ENCODE data around the gene JDP2. TPM values are rescaled to one million over a fixed set of nuclear protein-coding genes. Genes with fewer than 3 reads are reported as not detected.
A peak's percentile ranks its signal among the peaks of the same experiment; 100 is the strongest.
"Not testable (repeated sequence)": the region's sequence is repeated elsewhere in the genome, so short reads cannot be mapped to it uniquely, and the experiment has no call there.

JDP2 gene
- total RNA-seq, 1 donor from 2014 or later: 58.0 TPM

DNA sequence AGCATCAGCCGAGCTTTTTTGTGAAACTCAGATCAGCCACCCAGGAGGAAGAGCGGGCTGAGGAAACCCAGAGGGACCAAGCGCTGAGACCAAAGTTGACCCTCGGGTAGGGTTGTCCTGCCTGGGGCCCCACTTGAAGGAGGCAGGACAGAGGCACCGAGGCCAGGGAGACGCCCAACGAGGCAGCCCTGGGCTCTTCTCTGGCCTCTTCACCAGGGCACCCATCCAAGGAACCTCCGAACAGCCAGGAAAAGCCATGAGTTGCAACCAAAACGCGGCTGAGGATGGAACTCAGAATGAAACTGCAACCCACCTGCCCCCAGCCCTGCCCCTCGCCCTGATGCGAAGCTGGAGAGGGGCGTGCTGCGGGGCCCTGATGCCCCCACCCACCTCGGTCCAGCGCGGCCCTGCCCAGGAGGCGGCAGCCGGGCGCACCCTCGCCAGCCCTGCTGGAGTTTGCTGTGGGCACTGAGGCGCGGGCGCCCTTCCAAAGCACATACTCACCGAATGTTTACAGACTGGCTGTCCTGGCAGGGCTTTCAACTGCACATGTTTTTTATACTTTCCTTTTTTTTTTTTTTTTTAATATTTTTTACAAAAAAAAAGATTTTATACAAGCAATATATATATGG, 41.9 kb downstream of the JDP2 start:
- H3K9me3 ChIP-seq: no peaks in the 10 kb centered on the region
- H3K4me3 ChIP-seq: no peak overlapping the region
- H3K36me3 ChIP-seq: peaks cover 41% of the 10 kb centered on the region
- peak; percentile 88 for ATAC-seq
- no peak overlapping the region for H3K27ac ChIP-seq
- TF ChIP-seq, protein P1, sequence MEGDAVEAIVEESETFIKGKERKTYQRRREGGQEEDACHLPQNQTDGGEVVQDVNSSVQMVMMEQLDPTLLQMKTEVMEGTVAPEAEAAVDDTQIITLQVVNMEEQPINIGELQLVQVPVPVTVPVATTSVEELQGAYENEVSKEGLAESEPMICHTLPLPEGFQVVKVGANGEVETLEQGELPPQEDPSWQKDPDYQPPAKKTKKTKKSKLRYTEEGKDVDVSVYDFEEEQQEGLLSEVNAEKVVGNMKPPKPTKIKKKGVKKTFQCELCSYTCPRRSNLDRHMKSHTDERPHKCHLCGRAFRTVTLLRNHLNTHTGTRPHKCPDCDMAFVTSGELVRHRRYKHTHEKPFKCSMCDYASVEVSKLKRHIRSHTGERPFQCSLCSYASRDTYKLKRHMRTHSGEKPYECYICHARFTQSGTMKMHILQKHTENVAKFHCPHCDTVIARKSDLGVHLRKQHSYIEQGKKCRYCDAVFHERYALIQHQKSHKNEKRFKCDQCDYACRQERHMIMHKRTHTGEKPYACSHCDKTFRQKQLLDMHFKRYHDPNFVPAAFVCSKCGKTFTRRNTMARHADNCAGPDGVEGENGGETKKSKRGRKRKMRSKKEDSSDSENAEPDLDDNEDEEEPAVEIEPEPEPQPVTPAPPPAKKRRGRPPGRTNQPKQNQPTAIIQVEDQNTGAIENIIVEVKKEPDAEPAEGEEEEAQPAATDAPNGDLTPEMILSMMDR (IDR thresholded peaks at IDR 0.05): no peak
- no peaks in the 10 kb centered on the region for H3K27me3 ChIP-seq
- peak; percentile 92 for DNase-seq
- peaks cover 20% of the 10 kb centered on the region for H3K4me1 ChIP-seq
- intact Hi-C loops (cut with DNase I): no loop called here

DNA sequence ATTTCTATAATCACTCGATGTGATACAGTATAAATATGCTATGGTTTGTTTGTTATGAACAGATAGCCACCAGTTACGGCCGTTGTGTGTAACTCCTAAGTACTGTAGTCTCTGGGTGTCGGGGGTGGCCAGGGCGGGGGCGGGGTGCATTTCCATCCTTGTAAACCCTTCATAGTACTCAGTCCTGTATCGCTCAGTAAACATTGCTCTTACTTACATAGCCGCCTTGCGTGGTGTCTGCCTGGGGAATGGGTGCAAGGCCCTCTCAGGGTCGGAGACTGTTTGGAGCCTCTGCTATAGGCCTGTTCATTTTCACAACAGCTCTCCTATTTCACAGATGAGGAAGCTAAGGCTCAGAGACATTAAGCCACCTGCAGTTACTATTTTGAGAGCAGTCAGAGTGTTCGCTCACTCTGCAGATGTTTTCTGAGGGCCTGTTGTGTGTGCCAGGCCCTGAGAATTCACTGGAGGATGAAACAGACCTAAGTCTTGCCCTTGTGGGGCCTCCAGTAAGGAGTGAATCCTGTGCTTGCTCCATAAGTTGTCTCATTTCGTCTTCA, 42.5 kb downstream of the JDP2 start:
- ATAC-seq (peak; percentile 67), DNase-seq (no peak)
- no peak overlapping the region for H3K27ac ChIP-seq
- TF ChIP-seq, protein P1 (IDR thresholded peaks at IDR 0.05): no peak
- H3K4me1 ChIP-seq: peaks cover 20% of the 10 kb centered on the region
- intact Hi-C loops (cut with DNase I): no loop called here
- H3K27me3 ChIP-seq: no peaks in the 10 kb centered on the region
- H3K36me3 ChIP-seq: peaks cover 38% of the 10 kb centered on the region
- H3K9me3 ChIP-seq: no peaks in the 10 kb centered on the region
- H3K4me3 ChIP-seq: no peak overlapping the region

DNA sequence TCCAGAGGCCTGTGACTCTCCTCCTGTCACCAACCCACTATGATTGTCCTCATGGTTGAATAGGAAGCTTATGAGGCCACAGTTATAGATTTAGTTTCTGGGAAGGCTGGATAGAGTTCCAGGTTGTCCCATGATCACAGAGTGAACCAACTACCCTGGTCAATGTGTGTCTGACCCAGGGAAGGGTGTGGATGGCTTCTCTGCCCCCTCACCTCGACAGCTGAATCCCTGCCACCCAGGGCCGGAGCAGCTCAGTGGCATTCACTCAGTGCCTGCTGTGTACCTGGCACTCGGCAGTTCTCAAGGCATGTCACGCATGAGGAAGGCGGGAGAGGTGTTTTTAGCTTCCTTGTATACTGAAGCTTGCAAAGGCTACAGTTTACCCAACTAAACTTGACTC, 43.2 kb downstream of the JDP2 start:
- ATAC-seq (no peak), DNase-seq (no peak)
- Histone ChIP-seq H3K36me3 (peaks cover 41% of the 10 kb centered on the region), H3K4me3 (no peak overlapping the region), H3K27me3 (no peaks in the 10 kb centered on the region), H3K9me3 (no peaks in the 10 kb centered on the region), H3K4me1 (peaks cover 22% of the 10 kb centered on the region), H3K27ac (no peak overlapping the region)
- TF ChIP-seq, protein P1 (IDR thresholded peaks at IDR 0.05): no peak
- intact Hi-C loops (cut with DNase I): no loop called here

DNA sequence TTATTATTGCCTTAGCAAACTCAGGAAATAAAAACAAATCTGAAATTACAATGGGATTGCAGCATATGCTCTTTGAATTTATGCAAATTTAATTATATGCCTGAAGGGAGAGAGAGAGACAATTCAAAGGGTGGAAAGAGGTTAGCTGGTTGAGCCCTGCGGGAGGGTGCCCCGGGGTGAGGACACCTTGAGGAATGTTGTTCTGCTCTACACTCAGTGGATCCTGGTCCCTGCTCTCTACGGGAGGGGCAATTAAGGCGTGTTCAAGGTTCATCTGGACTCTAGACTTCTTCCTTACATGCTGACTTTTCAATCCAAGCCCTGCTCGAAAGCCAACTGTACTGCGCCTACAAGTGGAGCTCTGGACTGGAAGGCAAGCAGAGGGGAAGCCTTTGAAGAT, 46.3 kb downstream of the JDP2 start:
- H3K9me3 ChIP-seq; H3K27ac ChIP-seq; ATAC-seq; H3K27me3 ChIP-seq; intact Hi-C loops (cut with DNase I); DNase-seq; H3K4me3 ChIP-seq: not testable (repeated sequence)
- Histone ChIP-seq H3K4me1 (peaks cover 19% of the 10 kb centered on the region), H3K36me3 (peaks cover 44% of the 10 kb centered on the region)

DNA sequence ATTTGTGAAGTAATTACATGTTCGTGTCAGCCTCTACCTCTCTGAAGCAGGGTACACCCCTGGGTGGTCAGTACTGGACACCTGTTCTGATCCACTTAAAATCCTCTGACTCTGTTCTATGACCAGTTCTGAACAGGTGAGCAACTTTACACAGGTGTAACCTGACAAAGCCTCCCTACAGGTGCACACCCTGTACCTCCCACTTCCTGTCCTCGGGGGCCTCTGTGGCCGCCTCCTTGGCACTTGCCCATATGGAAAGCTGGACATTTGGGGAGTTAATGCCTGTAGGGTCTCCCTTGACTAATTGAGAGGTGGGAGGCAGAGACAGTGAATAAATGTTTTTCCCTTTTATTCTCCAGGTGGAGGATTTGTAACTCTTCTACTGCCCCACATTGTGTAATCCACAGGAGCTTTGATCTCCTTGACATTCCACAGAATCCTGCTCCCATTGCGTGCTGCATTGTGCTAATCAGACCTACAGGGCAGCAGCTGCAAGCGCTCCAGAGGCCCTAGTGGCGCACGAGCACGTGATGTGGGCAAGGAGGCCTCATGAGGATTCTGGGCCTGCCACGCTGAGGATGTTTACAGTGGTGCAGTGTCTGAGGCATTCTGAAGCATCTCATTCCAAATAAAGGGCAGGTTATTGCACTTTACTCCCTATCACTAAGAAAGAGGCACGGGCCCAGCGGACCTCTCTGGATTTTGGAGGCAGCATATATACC, 48.6 kb downstream of the JDP2 start:
- Histone ChIP-seq H3K4me3 (no peak overlapping the region), H3K36me3 (peaks cover 22% of the 10 kb centered on the region), H3K27ac (peak overlapping the region; percentile 68), H3K4me1 (peaks cover 11% of the 10 kb centered on the region), H3K9me3 (no peaks in the 10 kb centered on the region), H3K27me3 (no peaks in the 10 kb centered on the region)
- intact Hi-C loops (cut with DNase I): no loop called here
- DNase-seq (peak; percentile 89), ATAC-seq (peak; percentile 95)
- TF ChIP-seq, protein P1 (IDR thresholded peaks at IDR 0.05): no peak

DNA sequence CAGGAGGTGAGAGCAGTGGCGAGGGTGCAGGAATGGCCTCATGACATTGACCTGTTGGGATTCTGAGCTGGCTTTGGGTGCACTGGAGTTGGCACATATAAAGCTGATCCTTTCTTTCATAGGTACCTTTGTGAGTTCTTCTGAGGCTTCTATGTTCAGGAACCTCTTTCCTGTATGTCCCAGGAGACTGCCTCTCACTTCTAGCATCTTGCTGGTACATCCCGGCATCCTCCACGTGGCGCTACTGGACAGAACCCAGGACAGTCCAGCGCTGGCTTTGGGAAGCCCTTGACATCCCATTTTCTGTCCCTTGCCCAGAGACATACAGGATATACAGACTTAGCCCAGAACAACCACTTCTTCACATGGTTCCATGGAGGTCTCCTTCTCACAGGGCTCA, 50.1 kb downstream of the JDP2 start:
- Histone ChIP-seq H3K4me3 (no peak overlapping the region), H3K4me1 (peaks cover 11% of the 10 kb centered on the region), H3K27ac (no peak overlapping the region), H3K27me3 (no peaks in the 10 kb centered on the region), H3K36me3 (peaks cover 8% of the 10 kb centered on the region), H3K9me3 (no peaks in the 10 kb centered on the region)
- intact Hi-C loops (cut with DNase I): no loop called here
- ATAC-seq (no peak), DNase-seq (no peak)
- TF ChIP-seq, protein P1 (IDR thresholded peaks at IDR 0.05): no peak

All from upper lobe of right lung (tissue), 1 donor.